ENCODE results near the gene KIF13A.

DNA sequence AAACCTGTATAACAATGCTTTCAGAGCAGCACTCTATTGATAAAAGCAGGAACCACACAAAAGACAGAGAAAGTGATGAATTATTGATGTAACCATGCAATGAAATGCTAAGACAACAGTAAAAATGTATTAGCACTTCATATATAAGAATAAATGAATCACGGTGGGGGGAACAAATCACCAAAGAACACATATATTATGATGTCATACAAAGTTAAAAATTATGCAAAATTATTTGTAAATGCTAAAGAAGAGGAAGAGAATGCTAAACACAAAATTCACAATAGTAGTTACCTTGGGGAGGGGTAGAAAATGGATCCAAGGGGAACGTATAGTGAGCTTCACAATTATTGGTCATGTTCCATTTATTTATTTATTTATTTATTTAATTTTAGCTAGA, 133.9 kb downstream of the KIF13A start:
- no peak for TF ChIP-seq CTCF (IDR thresholded peaks at IDR 0.05)
- no peak for TF ChIP-seq EZH2 (IDR thresholded peaks at IDR 0.05)
